Mesodermal cell (in vitro differentiated cells): ENCODE results near the gene RGS6.

Experiments used
- H3K27ac ChIP-seq: 2 replicates; pipeline ENCODE4 v1.7.0; 2013; ENCODE audit warnings: mild to moderate bottlenecking, low read depth, low read length, moderate library complexity; ENCODE audit not compliant: severe bottlenecking
- H3K36me3 ChIP-seq: 2 replicates; pipeline ENCODE4 v1.7.1; 2013; ENCODE audit warnings: mild to moderate bottlenecking, low read length, moderate library complexity; ENCODE audit not compliant: control insufficient read depth, insufficient read depth
- H3K4me1 ChIP-seq: one replicate; pipeline ENCODE4 v1.7.1; 2013; ENCODE audit warnings: mild to moderate bottlenecking, low read length; ENCODE audit not compliant: insufficient read depth, control insufficient read depth, poor library complexity, severe bottlenecking
- H3K4me3 ChIP-seq: 2 replicates; pipeline ENCODE4 v1.7.0; 2013; ENCODE audit warnings: low read length, control low read depth, mild to moderate bottlenecking; ENCODE audit not compliant: insufficient read depth, poor library complexity, severe bottlenecking; ENCODE audit errors: extremely low read depth
- H3K9me3 ChIP-seq: 2 replicates; pipeline ENCODE4 v1.7.1; 2013; ENCODE audit warnings: mild to moderate bottlenecking, low read length, moderate library complexity; ENCODE audit not compliant: control insufficient read depth
- WGBS, 2 experiments: methylation state at CpG; one replicate each; pipeline ENCODE4 v1.1.5; 2013; ENCODE audit warnings: missing lambda C conversion rate in 2 of 2; ENCODE audit not compliant: insufficient coverage in 2 of 2; 5-methylcytosine and 5-hydroxymethylcytosine counted together

Gene RGS6

DNA sequence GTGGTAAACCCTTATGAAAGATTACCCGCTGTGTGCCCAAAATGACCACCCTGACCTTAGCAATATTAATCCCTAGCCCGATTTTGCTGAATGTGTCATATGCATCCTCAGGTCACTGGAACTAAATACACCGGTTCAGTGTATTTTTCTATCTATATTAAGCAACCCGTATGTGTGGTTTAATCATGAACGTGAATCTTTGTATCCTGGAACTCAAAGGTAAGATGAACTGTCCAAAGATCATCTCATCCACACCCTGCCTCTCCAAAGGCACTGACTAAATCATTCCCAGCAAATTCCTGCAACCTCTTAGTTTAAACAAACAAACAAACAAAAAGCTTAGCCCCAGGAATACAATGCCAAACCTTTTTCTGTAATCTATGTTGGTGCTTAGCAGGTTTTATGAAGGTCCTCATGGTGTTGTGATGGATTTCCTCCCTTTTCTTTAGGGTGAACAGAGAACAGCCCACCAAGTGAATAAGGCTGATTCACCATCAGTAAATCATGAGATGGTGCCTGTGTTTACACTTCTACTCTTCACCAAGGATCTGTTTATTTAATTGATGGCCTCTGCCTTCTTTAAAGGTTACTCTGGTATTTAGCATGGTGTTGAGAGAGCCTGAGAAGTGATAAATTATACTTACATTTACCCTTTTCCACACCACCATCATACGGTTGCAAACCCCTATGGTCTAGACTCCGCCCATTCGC is 663.1 kb downstream of the RGS6 start:
- Histone ChIP-seq H3K9me3 (no peaks in the 10 kb centered on the region), H3K4me1 (peaks cover 5% of the 10 kb centered on the region)
- WGBS, 2 experiments: 95 to 100% methylated on average over 4 to 7 of the region's 8 CpGs

DNA sequence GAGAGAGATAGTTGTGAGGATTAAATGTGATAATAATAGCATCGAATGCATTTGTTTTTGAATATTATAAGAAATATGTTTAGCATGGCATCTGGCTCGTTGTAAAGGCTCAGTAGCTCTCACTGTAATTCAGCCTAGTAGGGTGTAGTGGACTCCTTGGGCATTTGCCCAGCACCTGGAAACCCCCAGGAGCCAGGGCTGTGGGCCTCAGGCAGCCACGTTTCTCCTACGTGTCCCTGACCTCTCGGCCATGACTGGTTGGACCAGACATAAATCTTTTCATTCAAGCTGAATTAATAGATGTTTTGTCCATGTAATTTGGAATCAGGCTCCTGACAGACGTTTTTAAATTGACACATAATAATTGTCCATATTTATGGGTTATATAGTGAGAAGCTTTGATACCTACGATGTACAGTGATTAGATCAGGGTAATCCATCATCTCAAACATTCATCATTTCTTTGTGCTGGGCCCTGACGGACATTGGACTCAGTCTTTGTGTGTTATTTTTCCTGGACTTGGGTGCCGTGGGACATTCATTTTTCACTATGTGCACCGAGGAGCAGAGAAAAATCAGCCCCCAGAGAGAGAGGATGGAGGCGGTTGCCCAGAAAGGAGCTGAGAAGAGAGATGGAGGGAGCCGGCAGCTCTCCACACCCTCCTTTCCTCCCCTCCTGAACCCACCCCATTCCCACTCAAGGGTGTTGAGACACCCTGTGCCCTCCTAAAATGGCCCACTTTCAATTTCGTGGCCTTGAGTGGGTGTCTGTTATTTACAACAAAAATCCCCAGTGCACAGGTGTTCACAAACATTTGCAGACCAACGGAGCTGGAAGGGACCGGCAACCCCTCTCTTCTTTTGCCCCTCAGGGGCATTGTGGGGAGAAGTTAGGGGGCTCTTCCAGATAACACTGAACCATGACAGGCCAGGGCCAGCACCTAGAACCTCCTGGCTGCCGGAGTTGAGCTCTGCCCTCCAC is 665.3 kb downstream of the RGS6 start:
- WGBS, 2 experiments: 73 to 86% methylated on average over 6 to 10 of the region's 16 CpGs
- Histone ChIP-seq H3K9me3 (no peaks in the 10 kb centered on the region), H3K36me3 (no peaks in the 10 kb centered on the region), H3K4me3 (no peak overlapping the region), H3K27ac (no peak overlapping the region), H3K4me1 (peaks cover 14% of the 10 kb centered on the region)

More for the DNA sequence above, 663.1 kb downstream of the RGS6 start:
- Histone ChIP-seq H3K4me3 (no peak overlapping the region), H3K36me3 (no peaks in the 10 kb centered on the region), H3K27ac (no peak overlapping the region)

DNA sequence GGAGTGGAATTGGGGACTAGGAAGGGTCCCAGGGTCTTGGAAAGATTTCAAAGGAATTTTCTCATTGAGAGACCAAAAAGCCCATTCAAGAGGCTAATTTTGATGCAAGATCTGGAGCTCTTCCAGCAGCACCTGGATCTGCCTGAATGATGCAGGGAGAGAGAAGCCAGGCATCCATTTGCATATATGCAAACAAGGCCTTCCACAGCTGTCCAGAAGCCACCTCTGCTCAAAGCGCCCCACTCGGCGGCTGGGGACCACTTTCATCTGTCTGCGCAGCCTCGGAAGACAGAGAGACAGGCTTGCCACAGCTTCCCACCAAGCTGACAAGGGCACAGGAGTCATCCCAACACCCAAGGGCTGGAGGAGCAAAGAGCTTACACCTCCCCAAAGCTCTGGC is 666.1 kb downstream of the RGS6 start:
- no peak overlapping the region for H3K27ac ChIP-seq
- WGBS, 2 experiments: 95 to 97% methylated on average over 5 of the region's 5 CpGs
- peaks cover 14% of the 10 kb centered on the region for H3K4me1 ChIP-seq
- H3K36me3 ChIP-seq: no peaks in the 10 kb centered on the region
- H3K9me3 ChIP-seq: no peaks in the 10 kb centered on the region
- H3K4me3 ChIP-seq: no peak overlapping the region

DNA sequence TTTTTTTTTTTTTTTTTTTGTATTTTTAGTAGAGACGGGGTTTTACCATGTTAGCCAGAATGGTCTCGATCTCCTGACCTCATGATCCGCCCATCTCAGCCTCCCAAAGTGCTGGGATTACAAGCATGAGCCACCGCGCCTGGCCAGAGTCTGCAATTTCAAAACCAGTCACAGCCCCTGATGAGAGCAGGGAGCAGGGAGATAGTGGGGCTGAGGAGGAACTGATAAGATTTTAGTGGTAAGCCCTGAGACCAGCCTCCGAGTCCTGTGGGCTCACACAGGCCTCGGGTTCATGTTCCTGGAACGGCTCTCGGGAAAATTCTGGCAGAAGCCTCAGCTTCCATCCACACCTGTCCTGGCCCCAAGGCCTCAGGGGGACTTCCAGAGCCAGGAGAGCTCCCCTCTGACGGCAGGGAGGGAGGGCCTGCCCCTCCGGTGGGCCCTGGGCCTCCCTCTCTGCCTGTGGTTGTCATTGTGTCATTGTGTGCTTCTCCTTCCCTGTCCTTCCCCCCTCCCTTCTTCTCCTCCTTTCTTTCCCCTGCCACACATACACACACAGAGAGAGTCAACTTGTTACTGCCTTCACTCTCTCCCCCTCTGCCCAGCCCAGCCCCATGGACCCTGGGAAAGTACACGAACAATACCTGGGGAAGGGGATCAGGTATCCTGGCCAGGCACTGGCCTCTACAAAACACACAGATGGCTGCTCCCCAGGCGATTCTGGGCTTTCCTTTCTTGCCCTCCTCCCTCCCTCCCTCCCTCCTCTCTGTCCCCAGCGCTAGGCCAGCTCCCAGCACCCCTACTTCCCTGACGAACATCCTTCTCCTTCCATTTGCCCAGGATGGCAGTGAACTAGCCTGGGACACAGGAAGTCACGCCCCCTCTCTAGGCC is 667.6 kb downstream of the RGS6 start:
- H3K36me3 ChIP-seq: no peaks in the 10 kb centered on the region
- H3K9me3 ChIP-seq: no peaks in the 10 kb centered on the region
- H3K27ac ChIP-seq: peak overlapping the region; percentile 18
- WGBS, 2 experiments: 55 to 60% methylated on average over 6 to 7 of the region's 16 CpGs
- no peak overlapping the region for H3K4me3 ChIP-seq
- peaks cover 14% of the 10 kb centered on the region for H3K4me1 ChIP-seq

DNA sequence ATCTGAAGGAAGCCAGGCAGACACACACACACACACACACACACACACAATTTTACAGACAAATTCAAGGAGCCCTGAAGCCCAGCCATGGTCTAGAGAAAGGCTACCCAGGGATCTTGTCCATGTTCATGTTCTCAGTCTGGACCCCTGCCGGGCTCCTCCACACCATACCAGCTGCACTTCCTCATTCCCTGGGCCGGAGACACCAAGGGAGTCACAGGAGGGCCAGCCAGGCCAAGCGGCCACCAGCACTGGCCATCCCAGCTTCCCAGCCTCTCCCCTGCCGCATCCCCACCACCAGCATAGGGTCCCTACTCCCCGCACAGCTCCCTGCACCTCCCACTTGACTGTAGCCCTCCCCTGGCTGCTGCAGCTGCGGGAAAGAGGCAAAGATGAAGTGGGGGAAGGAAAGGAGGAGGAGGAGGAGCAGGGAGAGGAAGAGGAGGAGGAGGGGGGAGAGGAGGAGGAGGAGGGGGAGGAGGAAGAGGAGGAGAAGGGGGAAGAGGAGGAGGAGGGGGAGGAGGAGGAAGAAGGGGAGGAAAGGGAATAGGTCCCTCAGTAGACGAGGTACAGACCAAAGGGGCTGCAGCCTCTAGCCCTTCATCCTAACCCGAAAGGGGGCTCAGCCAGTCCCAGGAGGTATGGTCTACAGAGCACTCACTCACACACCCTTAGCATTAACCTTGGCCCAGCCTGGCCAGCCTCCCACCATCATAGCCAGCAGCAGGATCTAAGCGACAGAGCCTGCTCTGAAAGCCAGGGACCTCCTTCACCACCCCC is 668.5 kb downstream of the RGS6 start:
- WGBS, 2 experiments: 57 to 70% methylated on average over 1 to 6 of the region's 9 CpGs
- H3K4me1 ChIP-seq: peaks cover 10% of the 10 kb centered on the region

DNA sequence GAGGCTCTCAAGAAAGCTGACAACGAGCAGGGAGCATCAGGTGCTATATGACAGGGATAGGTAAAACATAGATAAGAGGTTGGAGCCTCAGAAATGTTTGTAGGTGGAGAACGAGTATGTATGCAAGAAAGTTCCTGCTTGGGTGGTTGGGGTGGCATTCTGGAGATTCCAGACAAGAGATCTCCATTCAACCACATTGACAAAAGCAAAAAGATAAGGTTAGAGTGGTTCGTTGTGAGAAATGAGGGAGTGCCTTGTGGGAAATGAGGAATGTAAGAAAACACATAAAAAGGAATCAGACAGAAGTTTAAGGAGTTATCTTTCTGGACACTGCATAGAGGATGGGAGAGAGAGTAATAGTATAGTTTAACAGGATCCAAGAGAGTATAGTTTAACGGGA is 671.4 kb downstream of the RGS6 start:
- H3K4me1 ChIP-seq: peaks cover 24% of the 10 kb centered on the region
- no peak overlapping the region for H3K4me3 ChIP-seq
- no peak overlapping the region for H3K27ac ChIP-seq
- H3K9me3 ChIP-seq: no peaks in the 10 kb centered on the region
- WGBS, 2 experiments: 83 to 100% methylated on average over 1 to 2 of the region's 4 CpGs
- no peaks in the 10 kb centered on the region for H3K36me3 ChIP-seq

More for the DNA sequence above, 668.5 kb downstream of the RGS6 start:
- Histone ChIP-seq H3K36me3 (no peaks in the 10 kb centered on the region), H3K27ac (no peak overlapping the region), H3K9me3 (no peaks in the 10 kb centered on the region), H3K4me3 (no peak overlapping the region)

DNA sequence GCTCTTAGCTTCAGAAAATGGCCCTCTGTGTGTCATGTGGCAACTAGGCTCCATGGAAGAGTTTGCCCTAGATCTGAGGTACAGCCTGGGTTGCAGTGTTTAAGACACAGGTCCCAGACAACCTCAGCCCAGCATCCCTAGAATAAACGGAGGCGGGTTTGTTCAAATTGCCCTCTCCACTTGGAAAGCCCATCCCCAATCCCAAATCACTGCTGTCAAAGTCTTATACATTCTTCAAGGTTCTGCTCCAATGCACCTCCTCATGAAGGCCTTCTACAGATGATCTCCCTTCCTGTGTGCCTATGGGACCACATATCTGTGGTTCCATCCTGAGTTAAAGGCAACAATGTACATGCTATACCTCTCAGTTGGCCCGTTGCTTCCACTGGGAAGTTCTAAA is 671.9 kb downstream of the RGS6 start:
- Histone ChIP-seq H3K36me3 (no peaks in the 10 kb centered on the region), H3K4me1 (peaks cover 29% of the 10 kb centered on the region), H3K27ac (no peak overlapping the region), H3K9me3 (no peaks in the 10 kb centered on the region), H3K4me3 (no peak overlapping the region)
- WGBS, 2 experiments: 93 to 96% methylated on average over 3 of the region's 3 CpGs

DNA sequence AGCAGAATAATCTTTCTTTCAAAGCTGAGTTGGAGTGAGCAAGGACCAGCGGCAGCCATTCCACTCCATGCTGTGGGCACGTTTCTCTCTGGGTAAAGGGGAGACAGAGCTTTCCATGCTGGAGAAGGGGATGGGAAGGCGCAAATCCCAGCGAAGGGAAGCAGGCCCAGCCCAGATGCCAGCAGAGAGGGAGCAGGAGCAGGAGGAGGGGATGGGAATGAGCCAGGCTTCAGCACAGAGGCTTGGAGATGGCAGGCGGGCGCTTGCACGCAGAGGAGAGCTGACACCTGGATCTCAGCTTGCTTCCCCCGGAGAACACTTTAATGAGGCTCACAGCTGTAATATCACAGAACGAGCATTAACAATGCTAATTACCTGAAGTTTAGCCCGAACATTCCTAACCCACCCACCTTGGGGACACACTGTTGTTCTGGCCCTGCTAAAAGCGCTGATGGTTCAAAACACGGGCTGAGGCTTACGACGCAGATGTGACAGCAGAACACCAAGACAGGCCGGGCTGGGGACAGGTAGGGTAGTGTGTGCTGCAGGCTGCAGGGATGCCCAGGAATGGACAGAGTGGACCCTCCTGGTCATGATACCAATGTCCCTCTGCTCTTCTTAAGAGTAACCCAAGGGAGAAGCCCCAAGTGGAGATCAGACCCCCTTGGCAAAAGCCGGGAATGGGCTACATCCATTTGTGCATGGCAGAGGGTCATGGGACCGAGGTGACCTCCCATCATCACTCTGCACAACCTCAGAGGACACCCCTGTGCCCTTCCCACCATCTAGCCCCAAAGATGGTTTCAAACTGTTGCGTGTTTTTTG is 673.1 kb downstream of the RGS6 start:
- H3K4me3 ChIP-seq: no peak overlapping the region
- peaks cover 34% of the 10 kb centered on the region for H3K4me1 ChIP-seq
- H3K36me3 ChIP-seq: no peaks in the 10 kb centered on the region
- WGBS, 2 experiments: 94 to 98% methylated on average over 15 to 16 of the region's 18 CpGs
- H3K27ac ChIP-seq: no peak overlapping the region
- no peaks in the 10 kb centered on the region for H3K9me3 ChIP-seq

DNA sequence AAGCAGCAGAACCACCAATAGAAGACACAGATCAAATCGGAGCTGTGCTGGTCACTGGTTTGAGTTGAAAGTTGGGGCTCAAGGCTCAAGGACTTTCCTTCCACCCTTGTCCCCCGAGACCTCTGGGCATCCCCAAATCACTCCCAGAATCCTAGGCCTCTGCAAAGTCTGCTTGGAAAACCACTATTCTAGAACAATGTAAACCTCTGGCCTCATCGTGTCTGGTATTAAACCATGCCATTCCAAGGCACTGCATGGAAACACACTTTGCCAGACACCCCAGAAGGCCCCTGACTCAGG is 673.6 kb downstream of the RGS6 start:
- WGBS, 2 experiments: 89 to 93% methylated on average over 3 of the region's 3 CpGs
- H3K4me1 ChIP-seq: peaks cover 33% of the 10 kb centered on the region
- H3K27ac ChIP-seq: no peak overlapping the region
- no peak overlapping the region for H3K4me3 ChIP-seq
- no peaks in the 10 kb centered on the region for H3K36me3 ChIP-seq
- no peaks in the 10 kb centered on the region for H3K9me3 ChIP-seq
